Fibroblast of peridontal ligament (primary cell): ENCODE results near the gene LINS1.
"Not testable (repeated sequence)": the region's sequence is repeated elsewhere in the genome, so short reads cannot be mapped to it uniquely, and the experiment has no call there.

Source experiments
- DNase-seq: peaks from one replicate; pipeline ENCODE4 v3.0.0-alpha.2; 2010; ENCODE audit errors: extremely low read depth

LINS1 gene

DNA sequence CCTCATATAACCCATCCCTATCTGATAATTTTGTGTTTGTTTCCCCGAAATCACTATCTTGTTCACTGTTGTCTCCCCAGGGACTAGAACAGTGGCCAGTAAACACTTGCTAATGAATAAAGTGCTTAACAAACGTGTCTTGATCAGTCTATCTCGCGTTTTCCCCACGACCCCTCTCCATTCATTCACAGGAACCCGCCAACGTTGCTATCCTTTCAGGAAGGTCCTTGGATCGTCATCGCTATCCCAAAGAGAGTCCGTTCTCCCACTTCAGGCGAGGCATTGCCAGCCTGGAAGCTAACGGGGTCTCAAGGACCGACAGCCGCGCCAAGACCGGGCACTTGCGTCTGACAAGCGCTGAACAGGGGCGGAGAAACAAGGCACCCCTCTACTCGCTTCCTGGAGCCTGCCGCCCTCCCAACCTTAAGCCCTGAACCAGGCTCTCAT, 344 bp downstream of the LINS1 start:
- no peak for DNase-seq

DNA sequence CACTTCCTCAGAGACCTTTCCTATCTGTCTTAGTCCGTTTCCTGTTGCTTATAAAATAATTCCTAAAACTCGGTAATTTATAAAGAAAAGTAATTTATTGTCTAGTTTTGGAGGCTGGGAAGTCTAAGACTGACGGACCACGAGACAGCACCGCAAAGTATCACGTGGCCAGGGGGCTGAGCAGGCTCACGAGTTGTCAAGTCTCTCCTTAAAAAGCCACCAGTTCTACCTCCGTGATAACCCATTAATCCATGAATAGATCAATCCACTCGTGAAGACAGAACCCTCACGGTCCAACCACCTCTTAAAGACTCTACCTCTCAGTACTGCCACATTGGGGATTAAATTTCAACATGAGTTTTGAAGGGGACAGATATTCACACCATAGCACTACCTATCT, 821 bp downstream of the LINS1 start:
- DNase-seq, result peak; percentile 18

DNA sequence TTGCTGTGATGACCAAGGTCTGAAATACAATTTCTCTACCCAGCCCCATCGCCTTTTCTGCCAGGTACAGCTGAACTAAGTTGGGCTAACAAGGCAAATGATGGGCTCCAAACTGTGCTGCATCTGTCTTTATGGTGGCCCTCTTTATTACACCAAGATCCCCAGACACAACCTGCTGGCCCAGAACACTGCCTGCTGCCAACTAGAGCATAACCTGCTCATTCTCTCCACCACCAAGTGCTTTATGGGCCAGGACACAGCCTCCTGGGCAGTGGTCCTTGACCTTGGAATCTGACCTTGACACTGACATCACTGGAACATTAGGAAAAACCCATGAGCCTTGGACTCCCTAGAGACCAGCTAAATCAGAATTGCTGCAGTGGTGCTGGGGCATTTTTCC, 3.3 kb downstream of the LINS1 start:
- no peak for DNase-seq

DNA sequence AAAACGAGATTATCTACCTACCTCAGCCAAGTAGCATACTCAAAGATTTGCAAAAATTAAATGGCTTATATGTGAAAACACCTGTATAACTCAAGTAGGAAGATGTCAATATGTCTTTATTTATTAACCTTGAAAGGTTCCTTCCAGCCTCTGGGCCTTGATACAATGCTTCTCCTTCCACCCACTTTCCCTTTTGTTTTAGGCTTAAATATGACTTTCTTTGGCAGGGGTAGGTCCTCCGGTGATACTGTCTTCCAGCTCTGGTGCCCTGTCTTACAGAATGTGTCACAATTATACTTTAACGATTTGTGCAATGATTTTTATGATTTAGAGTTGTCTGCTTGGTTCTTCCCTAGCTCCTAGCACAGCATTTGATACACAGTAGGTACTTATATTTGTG, 4.1 kb downstream of the LINS1 start:
- DNase-seq, result no peak

DNA sequence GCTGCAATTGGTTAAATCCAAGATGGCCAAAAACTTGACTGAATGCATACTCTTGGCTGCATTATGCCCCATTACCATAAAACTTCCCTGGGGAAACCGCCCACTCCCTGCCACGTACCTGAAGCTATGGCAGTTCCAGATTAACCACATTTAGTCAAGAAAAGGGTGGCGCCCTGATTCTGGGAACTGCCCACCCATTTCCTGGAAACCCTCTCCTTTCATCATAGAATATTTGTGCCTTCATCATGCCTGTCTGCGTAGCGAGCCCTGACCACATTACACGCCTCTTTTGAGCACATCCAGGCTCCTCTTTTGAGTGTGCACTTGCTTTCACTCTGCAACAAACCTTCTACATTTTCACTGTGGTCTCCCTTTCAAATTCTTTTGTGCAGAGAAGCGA, 5.2 kb downstream of the LINS1 start:
- DNase-seq, result no peak

DNA sequence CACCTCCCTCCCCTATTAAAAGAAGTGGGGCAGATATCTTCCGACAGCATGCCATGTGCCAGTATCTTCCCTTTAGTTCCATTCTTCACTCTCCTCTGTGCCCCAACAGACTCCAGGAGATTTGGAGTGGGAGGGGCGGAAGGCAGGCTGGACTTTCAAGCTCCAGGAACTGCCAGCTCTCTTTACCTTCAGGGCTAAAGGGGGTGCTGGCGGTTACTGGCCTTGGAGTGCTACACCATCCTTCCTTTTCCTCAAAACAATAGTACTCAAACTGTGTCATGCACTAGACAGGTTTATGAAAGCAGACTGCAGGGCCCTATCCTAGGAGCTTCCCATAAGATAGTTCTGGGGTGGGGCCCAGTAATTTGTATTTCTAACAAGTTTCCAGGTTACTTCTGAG, 6.0 kb downstream of the LINS1 start:
- DNase-seq, result no peak

DNA sequence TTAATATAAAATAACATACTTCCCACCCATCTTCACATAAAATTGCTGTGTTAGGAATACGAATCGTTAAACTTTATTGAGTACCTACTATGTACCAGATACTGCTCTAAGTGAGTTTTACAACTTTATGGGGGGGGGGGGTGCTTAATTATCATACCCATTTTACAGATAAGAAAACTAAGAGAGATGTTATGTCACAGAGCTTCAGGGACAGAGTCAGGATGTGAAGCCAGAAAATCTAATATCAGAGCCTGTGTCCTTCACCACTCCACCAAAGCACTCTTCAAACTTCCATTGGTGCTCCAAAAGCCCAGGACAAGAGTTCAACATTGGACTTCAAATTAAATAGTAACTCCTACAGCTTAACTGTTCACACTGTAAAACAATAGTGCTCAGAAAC, 8.6 kb downstream of the LINS1 start:
- DNase-seq, result no peak

DNA sequence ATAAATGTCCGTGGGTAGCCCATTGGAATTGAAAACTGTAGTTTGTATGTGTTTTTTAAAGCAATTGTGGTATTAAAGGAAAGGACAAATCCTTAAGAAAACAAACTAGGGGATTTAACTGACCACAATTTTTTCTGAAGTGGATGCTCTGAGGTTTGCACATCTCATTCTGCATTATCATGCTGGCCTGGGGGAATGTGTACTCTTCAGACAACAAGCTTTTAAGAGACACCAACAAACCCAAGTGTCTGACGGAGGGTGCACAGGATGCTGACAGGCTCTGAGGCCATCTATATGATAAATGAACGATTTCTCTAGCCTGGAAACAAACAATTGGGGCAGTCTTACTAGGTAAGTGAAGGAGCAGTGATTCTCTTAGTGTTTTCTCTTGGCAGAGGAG, 9.1 kb downstream of the LINS1 start:
- DNase-seq, result peak; percentile 43

DNA sequence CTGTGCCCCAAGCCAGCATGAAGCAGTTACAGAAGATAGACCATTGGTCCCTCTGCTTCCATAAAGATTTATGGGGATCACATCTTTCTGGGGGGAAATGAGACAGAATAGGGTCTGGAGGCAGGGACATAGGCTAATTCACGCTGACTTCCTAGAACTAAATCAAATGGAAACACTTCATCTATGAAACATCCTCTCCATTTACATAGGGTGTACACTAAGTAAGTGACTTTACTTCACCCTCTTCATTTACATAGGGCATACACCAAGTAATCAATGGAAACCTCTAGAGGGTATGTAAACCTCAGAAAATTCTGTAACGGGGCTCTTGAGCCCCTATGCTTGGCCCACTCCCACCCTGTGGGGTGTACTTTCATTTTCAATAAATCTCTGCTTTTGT, 10.1 kb downstream of the LINS1 start:
- no peak for DNase-seq

DNA sequence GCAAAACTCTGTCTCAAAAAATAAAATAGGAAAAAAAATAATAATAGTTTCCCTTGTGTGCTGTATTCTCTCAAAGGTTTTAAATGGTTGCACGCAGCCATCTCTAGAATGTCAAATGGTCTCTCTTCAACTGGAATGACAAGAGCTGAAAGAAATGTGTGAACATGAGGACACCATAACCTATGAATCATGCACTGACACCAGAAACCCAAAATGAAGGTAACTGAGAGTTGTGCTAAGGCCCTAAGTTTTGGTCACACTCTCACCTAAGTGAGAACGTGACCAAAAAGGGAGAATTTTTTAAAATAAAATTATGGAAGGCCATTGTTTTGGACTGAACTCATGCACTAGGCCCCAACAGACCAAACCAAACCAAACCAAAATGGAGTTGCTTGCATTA, 10.8 kb downstream of the LINS1 start:
- DNase-seq, result not testable (repeated sequence)

DNA sequence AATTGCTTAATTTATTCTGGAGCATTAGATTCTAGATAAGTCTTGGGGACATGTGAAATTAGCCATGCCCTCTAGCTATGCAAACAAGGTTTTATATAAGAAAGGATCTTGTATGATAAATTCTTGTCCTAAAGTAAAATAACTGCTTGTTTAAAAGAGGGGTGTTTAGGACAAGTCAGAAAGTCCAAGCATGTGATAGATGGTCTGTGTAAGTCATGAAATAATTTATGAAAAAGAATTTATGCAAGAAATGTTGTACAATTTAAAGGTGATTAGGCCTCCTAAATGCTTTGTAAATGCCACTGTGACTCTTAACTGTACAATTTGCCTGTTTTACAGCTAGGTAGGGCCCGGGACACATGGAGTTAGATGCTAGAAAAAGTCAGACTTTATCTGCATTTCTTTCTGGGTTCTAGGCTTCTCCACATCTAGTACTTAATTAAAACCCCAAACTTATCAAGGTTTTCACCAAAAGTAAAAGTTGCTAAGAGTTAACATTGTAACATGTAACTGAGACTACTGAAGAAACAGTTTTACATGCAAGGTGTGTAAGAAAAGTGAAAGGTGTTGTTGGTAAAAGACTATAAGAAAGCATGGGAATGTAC, 13.2 kb downstream of the LINS1 start:
- DNase-seq, result no peak

DNA sequence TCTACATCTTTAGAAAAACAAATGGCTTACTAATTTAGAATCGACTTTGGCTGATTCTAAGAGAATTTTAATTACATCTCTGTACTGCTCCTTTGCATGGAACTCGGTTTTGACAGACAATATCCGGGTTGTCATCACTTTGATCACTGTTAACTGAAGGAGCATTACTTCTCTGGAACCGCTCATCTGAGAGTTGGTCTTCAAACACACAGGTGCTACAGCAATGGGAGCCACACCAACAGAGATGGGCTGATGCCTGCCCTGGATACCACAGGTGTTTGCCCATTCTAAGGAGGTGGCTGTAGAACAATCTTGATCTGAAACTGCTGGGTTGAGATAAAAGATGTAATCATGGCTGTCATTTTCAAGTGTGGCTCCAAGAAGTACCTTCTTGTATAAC, 21.6 kb downstream of the LINS1 start:
- no peak for DNase-seq

DNA sequence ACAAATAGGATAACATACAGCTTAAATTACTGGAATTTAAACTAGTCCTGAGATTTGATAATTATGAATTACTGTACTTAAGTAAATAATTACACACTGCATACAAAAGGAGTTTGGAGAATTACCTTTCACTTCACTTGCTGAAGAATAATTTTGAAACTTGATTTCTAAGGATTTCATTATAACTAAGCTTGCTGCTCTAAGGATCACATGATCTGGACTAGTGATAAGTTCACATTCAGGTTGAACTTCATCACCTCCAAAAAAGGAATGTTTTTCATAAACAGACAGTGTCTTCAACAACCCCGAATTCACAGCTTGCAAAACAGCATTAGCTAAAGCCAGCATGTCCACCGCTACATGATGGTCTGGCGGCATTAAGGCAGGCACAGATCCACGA, 28.5 kb downstream of the LINS1 start:
- DNase-seq, result no peak

DNA sequence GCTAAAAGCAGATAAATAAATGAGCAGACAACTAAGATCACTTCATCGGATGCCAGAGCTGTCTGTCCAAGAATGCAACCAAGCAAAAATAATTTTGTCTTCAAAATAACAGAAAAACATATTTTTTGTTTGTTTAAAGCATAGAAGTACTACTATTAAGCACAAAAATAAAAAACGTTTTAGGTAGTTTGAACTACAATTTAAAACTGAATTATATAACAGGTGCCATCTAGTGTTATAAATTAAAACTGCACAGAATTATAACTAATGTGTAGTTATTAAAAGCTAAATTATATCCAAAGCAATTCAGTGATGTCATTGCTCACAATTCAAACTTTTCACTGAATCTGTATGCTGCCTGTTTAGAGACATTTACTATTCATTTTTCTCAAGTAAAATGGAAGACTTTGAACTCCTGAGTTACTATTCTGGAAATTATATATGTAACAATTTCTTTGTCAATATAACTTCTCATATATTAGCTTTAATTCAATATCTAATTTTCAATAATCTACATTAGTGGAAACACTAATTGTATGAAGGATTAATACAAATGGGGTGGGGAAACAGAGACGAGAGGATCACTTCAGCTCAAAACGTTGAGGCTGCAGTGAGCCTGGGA, 29.5 kb downstream of the LINS1 start:
- DNase-seq, result peak; percentile 59

DNA sequence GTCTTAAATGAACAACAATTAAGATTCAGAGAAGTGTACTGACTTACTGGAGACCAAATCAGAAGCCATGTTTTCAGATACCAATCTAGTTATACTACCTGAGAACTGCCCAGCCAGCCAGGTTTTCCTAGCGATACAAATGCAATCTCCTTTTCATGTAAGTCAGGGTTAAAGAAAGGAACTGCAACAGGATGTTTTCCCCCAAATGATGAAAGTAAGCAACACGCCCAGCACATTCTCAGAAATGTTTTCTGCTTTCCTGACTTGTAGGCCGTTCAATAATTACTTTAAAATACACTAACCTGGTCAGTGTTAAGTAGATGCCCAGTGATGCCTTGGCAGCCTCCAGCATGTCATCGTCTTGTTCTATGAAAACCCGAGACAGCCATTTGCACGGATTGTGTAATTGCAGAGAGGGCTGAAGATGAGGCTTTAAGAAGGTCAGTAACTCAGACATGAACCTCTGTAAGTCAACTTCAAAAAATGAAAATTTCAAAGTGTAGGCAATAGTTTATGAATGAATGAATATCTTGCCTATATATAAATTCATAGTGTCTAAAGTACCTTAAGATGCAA, 30.3 kb downstream of the LINS1 start:
- no peak for DNase-seq

DNA sequence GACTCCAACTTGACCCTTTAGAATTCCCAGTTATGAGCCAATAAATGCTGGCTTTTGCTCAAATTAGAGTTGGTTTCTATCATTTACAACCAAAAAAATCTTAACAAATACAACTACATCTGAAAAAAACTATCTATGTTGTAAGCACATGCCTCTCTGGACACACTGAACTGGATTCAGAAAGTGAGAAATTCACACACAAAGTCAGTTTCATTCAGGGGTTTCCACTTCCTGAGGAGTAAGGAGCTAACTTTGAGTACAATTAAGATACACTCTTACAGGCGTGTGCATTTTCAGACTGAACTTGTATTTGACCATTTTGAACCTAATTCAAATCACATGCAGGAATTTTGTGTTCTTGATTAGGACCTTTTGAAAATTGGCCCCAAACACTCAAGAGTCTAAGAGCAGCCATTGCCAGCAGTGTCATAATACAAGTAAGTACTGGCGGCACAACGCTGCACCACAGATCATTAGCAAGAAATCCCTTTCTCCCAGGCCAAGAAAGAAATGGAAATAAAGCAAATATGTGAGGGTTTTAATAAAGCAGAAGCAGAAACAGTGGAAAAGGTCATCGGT, 31.2 kb downstream of the LINS1 start:
- no peak for DNase-seq

DNA sequence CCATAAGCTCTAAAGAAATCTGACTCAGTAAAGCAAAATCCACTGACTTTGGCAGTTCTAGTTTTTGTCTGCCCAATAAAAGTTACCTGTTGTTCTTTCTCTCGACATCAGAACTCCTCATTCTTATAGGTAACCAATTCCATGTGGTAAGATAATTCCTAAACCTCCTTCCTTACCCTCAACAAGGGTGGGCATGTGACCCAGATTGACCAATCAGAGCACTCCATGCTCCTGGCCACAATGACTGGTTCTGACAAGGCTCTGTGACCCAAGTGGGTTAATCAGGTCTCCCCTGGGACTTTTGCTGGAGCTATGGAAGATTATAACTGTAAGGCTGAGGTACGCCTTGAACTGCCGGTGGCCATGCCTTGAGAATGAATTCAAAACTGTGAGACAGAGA, 31.7 kb downstream of the LINS1 start:
- peak; percentile 14 for DNase-seq

DNA sequence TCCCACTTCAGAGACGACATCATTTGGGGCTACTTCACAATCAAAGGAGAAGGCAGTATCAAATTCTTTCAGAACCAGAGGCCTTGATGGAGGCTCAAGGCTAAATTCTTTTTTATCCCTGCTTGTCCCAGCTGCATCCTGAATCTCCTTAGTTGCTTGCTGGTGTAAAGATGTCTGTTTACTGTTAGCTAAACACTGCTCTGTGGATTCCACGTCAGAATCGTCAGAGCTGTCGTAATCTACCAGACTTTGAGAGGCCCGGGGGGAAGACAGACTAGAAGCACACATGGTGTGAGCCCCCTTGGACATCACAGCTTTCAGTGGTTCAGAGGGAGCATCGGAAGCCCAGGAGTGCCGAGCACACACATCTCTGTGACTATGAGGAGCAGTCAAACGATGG, 32.6 kb downstream of the LINS1 start:
- DNase-seq, result no peak

DNA sequence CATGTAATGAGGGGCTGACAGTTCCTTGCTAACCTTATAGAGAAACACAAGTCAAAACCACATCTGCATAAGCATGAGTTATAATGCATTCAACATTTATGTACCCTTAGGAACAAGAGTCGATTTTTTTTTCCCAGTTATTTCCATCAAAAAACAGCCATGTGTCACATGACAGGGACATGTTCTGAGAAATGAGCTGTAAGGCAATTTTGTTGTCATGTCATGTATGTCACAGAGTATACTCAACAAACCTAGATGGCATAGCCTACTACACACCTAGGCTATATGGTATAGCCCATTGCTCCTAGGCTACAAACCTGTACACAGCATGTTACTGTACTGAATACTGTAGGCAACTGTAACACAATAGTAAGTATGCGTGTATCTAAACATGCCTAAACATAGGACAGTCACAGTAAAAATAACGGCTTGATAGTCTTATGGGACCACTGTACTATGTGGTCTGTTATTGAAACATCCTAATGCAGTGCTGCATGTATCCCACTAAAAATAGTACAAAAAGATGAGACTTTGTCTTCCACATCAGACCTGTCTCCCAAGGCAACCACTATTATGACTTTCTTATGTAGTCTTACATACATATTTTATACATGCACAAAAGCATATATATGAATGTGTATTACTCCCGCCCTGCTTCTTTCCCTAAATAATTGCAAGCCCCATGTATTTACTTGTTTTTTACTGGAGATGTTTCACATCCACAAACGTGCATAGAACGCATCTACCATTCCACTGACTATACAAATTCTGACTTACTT, 34.9 kb downstream of the LINS1 start:
- DNase-seq, result no peak

DNA sequence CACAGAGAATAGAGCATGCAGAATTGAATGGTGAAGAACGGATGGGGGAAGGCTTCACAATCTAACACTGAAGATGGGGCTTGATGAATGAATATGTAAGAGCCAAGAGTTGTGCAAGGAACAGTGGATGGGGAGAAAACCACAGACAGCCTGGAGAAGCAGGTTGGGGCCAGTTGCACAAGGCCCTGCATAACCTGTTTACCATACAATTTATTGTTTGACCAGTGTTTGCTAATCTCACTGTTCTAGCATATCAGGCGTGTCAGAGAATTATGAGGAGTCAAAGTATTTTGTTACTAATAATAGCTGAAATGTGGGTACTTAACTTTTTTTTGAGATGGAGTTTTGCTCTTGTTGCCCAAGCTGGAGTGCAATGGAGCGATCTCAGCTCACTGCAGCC, 36.4 kb downstream of the LINS1 start:
- no peak for DNase-seq

DNA sequence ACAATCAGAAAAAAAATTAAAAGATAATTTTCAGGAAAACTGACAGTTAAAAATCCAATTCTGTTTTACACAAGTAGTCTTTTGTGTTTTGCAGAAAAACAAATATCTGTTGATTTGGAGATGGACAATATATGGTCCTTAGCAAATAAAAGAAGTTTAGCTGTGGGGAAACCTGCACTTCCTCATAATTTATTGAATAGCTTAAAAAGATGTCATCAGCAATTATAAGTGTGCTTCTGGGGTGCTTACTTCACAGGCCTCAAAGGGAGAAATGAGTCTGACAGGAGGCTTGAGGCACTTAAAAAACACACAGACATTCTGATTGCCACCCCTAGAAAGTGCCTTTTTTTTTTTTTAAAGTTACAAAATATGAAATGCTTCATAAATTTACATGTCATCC, 41.7 kb downstream of the LINS1 start:
- no peak for DNase-seq

DNA sequence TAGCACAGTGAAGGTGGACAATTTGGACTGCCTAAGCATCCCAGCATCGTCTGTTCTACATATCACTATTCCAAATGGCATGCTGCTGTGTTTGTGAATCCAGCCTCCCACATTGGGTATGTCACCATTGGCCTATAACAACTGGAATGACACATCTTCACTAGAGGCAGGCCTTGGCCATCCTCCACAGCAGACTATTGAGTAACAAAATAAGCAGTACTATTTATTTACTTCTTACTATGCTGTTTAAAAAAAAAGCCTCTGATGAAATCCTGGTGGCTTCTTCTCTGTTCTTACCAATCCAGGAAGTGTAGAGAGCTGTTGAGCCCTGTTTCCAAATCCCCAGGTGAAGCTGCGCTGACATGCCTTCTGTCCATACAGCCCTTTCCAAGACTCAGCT, 42.7 kb downstream of the LINS1 start:
- peak; percentile 67 for DNase-seq
